NCI-H1092 treated with DMSO at 0.1 percent for 48 hours (cell line): ENCODE measurements around the gene IGLON5.
A peak's percentile ranks its signal among the peaks of the same experiment; 100 is the strongest.

Experiments
- DNase-seq: peaks from one replicate; lab custom pipeline; 2025; lab: John Stamatoyannopoulos, UW

The IGLON5 gene

DNA sequence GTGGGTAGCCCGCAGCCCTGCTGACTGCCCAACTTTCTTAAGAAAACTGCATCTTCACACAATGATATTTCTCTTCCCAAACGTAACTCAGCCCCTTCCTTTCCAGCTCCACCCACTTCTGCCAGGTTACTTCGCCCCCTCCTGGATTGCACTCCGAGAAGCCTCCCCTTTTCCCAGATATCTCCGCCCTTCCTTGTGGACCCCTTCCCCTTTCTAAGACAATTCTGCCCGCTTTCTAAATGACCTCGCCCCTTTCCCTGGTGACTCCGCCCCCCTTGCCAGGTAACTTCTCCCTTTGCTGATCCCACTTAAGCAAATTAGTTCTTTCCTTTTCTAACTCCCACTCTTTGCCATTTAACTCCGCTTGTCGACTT is 27.9 kb downstream of the IGLON5 start:
- no peak for DNase-seq

DNA sequence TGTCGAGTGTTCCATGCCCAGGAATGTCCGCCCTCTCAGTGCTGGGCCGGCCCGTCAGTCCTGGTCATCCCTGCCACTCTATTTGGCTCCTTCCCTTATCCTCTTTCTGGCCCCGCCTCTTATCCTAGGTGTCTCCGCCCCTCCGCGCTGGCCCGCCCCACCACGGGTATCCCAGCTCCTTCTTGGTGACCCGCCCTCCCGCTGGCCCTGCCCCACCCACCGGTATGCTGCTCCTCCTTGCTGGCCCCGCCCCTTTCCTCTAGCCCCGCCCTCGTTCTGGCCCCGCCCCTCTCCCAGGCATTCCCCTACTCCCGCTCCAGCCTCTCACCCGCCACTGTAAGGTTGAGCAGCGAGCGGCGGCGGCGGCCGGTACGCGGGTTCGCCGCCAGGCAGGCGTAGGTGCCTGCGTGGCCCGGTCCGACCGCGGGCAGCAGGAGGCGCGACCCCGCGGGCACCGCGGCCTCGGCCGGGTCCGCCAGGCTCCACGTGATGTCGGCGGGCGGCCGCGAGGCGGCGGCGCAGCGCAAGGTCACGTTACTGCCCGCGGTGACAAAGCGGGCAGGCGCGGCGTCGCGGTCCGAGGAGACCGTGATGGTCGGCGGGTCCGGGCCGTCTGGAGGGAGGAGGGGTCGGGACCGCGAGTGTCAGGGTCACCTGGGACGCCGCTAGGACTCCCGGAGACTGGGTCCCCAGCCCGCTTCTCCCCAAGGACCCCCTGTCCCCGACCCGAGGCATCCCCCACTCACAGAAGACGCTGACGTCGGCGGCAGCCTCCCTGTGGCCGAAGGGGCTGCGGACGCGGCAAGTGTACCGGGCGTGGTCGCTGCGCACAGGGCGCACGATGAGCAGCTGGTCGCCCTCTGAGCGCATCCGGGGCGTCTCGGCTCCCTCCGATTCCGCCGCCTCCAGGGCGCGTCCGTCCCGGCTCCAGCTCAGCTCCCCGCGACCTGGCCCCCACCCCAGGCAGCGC is 28.5 kb downstream of the IGLON5 start:
- DNase-seq, result peak; percentile 5

DNA sequence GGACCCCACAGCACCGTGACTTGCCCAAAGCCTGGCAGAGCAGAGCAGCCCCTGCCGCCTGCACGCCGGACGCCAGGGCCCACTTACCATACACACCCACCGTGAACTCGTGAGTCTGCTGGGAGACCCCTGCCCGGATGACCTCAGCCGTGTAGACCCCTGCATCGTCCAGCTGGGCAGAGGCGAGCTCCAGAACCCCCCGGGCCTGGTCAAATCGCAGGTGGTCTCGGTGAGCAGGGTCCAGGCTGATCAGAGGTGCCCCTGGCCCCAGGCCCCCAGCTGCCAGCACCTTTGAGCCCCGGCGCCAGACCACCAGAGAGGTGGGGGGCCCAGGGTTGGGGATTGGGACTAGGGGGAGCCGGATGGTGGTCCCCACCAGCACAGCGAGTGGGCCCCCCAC is 29.6 kb downstream of the IGLON5 start:
- no peak for DNase-seq

DNA sequence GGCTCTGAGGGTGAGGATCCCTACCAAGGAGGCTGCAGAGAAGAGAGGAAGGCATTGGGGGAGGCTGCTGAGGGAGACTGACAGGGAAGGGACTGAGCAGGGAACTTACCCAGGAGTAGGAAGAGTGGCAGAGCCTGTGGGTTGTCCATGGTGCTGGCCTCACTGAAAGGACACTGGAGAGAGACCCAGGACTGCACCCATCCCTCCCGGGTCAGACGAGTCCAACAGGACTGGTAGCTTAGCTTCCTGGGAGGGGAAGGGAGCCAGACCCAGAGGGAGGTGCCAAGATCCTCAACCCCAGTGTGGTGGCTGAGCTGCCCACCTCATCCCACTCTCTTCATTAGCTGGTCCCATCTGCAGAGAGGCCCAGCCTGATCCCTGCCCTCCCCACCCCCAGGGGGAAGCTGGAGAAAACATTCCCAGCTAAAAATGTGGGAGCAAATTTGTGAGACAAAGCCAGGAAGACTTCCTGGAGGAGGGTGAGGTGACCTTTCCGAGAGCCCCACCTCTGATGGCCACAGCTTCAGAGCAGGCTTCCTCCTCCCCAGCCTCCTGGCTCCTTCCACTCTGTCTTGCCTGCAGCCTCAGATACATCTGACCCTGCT is 30.6 kb downstream of the IGLON5 start, which contains the start of gene VSIG10L:
TSS of gene VSIG10L (minus strand) at position 164 of the 605 bp plus-strand sequence. CDS start at position 149, 15 bp downstream.
- DNase-seq, result no peak

DNA sequence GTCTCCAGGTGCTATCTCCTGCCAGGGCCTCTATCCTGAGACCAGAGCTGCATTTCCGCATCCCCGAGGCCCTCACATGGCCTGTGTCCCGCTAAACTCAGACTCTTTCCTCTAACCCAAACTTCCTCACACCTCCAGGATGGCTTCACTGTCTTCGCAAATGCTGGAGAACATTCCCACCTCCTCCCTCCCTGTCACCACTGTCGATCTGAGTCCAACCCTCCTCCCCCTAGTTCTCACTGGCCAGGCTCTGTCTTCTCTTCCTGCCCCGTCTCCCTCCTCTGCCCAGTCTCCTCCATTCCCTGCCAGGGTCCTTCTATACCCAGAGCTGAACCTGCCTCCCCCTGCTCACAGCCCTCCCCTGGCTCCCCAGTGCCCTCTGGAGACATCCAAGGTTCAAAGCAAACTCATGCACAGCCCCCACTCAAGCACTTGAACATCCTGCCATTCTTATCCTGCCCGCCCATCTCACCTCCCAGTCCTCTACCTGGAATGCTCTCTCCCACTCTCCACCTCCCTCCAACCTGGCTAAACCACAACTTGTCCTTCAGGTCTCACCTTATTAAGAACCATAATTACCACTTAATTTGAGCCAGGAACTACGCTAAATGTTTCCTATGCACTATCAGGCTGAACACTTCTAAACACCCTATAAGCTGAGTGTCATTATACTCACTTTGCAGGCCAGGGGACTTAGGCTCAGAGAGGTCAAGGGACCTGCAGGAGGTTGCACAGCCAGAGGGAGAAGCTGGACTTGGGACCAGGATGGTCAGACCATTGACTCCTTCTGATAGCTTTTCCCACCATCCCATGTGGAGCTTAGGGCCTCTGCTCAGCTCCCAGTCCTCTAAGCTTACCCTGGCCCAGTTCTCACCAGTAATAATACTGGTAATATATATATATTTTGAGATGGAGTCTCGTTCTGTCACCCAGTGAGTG is 31.5 kb downstream of the IGLON5 start:
- DNase-seq, result no peak

DNA sequence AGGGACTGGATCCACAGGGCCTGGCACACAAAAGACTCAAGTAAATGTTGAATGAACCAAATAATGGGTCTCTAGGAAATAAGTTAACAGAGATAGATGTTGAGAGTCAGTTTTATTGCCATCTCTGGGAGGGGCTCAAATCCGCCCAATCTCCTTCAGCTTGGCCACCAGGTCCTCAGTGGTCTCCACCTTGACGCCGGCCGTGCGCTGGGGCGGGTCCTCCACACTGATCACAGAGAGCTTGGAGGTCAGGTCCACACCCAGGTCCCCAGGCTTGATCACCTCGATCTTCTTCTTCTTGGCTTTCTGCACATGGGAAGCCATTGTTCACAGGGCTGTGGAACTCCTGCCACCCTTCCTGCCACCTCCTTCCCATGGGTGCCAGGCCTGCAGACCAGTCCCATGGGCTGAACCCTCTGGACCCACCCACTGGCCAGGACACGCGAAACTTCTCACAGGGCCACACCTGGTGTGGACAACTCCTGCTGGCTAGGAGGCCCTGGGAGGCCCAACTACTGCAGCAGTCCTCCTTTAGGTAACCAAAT is 33.7 kb downstream of the IGLON5 start:
- no peak for DNase-seq

DNA sequence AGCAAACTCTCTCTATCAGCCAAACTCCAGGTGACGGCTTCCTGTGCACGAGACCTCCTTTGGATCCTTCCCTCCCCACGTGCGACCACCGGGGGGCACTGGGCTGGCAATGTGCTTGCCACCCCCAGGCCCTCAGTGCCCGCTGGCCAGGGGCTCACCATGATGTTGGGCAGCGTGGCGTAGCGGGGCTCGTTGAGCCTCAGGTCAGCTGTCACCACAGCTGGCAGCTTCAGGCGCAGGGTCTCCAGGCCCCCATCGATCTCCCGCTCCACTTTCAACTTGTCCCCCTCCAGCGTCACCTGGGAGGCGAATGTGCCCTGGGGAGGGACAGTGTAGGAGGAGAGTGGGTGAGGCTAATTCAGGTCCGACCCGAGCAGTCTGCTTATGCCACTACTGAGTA is 35.3 kb downstream of the IGLON5 start:
- no peak for DNase-seq

DNA sequence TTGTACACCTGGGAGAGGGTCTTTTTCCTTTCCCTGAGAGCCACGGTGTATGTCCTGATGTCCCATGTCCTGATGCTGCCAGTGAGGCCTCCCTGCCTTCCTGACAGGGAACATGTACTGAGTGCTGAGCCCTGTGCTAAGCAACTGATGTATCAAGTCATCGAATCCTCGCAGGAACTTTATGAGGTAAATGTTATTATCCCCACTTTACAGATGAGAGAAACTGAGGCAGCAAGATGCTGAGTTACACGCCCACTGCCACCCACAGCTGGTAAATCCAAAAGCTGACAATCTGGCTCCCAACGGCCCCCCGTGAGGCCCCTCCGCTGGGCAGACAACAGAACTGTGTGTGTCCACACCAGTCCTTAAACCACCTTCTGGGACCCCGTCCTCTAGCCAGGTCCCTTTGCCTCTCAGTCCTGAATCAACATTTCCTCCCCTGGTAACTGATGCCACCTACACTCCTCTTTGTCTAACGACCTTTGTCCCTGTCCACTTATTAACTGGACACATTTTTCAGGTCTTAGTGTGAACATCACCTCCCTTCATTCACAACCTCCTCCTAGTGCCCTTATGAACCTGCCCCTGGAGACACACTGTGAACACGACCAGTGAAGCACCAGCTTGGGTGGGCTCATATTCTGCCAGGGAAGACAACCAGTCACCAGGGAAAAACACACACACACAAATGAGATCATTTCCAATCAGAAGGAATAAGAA is 35.9 kb downstream of the IGLON5 start:
- no peak for DNase-seq

DNA sequence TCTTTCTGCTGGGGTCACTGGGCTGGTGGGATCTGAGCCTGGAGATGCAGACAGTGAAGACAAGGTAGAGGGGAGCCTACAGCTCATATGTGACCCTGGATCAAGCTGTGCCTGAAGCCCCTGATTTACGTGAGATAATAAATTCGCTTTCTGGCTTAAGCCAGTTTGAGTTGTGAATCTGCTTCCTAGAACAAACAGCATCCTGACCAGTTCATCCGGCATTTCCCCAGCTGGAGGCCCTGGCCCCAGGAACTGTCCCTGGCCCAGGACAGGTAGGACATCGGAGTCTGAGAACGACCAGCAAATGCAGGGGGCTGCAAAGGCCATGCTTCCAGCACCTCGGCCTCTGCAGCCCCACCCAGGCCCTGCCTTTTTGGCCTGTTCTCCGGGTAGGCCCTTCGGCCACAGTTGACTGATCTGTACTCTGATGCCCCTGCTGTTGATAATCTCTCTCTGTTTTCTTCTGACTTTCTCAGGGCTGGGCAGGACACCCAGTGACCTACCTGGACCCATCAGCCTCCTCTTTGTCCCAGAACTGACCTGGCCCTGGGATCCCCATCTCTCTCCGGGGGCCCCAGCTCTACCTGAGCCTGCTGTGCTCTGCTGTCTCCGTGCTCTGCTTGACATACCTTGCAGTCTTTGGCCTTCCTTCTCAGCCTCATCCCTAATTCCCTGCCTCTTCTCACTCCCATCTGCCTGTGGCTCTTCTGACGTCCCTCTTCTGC is 40.0 kb downstream of the IGLON5 start:
- no peak for DNase-seq

DNA sequence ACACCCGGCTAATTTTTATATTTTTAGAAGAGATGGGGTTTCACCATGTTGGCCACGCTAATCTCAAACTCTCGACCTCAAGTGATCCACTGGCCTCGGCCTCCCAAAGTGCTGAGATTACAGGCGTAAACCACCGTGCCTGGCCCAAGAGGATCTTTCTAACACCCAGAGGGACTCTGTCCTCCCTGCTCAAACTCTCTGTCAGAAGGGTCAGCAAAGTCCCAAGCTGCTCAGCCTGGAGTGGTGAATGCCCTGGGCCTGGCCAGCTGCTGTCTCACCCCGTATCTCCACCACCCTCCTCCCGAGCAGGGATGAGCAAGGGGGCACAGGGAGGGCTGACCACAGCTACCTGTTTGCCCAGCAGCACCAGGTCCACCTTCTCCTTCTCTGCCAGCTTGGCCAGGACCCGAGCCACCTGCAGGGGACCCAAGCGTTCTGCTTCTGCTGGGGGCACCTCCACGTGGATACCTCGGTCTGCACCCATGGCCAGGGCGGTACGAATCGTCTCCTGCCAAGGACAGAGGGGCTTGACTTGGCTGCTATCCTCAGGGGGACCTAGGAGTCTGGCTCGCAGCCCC is 41.4 kb downstream of the IGLON5 start:
- no peak for DNase-seq

DNA sequence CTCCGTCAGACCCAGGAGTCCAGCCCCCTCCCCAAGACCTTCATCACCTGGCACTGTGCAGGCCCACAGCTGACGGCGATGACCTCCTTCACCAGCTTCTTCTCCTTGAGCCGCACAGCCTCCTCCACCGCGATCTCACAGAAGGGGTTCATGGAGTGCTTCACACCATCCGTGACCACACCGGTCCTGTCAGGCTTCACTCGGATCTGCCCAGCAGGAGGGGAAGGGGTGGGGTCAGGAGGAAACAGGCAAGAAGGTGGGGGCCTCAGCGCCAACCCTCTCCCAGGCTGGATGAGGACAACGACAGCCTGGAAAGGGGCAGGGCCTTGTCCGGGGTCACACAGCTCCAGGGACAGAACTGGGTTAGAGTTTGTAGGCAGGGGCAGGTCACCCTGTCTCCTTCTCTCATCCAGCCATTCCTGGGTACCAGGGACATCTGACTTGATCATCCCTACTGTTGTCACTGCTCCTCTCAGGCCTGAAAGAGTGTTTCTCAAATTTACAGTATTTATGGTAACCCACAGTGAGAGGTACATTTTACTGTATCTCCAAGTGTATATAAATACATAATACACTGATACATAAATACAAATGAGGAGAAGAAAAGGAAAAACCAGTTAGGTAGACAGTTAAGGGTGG is 42.8 kb downstream of the IGLON5 start:
- no peak for DNase-seq

DNA sequence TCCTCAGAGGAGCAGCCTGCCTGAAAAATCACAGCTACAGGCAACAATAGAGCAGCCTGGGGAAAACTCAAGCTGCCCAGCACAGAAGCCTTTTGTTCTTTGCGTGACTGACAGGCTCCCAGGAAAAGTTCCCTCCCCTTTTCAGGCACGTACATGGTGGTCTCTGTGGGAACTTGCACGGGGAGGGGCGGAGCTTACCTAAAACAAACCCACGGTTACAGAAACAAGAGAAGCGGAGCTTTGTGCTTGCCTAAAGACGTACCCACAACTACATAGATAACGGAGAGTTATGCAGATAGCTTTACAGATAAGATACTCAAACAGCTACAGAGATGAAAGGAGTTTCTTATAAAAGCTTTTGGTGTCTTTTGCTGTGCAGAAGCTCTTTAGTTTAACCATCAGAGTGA is 43.3 kb downstream of the IGLON5 start:
- no peak for DNase-seq

DNA sequence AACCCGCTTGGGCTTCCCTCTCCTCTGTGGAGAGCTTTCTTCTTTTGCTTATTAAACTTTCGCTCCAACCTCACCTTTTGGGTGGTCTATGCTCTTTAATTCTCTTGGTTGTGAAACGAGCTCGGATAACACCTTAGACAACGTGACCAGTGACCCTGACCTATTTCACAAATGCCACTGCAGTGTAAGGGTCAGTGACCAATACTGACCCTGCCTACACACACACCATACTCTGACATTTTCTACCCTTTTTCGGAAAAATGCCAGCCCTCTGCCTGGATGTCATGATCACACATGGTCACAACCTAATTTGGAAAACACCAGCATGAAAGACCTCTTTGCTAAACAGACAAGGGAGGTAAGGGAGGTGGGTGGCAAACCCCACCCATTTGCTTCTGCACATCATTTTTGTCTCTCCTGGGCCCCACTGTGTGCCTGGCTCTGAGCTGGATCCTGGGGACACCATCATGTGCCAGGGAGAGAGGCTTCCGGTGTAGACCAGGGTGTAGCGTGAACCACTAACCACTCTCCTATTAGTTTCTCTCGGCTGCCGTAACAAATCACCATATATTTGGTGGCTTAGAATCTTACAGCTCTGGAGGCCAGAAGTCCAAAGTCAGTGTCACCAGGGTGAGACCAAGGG is 44.8 kb downstream of the IGLON5 start:
- DNase-seq, result no peak

DNA sequence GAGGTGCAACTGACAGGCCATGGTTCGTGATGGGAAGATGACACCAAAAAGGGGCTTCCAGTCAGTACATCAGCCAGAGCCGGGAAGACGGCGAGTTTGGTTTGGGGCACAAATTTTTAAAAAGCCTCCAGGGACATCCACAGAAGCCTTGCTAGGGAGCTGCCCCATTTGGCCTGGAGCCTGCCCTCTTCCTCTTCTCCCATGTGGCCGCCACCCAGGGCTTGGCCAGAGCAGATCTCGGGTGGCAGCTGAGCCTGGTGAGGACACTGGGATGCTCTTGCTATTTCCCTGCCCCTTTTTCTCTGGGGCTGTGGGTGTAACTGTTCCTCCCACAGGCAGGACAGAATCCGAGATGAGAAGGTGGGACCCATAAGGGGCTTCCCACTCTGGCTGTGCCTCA is 46.5 kb downstream of the IGLON5 start:
- DNase-seq, result no peak

DNA sequence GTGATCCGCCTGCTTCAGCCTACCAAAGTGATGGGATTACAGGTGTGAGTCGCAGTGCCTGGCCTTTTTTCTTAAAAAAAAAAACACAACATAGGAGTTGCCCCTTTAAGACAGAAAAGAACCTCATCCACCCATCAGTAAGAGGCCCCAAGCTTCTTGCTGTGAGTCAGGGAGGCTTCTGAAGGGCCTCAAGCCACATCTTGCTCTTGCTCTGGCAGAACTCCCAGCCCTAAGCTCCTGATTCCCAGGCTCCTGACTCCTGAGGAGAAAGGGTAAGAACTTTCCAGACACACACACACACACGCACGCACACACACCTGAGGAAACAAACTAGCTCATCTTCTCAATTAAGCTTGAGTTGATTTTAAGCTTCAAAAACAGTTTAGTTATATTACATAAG is 47.9 kb downstream of the IGLON5 start:
- no peak for DNase-seq

DNA sequence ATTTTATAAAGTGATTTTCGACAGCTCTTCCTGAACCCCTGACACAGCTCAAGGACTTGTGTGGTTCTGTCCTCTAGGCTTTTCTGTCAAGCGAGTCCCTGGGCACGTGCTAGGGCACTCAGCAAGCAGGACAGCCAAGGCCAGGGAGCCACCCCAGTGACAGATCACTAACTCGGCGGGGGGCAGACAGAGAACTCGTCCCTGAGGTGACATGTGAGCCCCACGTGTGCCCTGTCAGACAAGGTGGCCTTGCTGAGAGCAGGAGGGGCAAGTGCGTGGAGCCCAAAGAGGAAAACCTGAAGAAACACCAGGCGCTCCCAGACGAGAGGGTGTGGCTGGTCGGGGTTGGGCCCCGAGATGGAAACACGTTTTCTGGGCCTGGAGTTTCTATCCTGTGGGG is 49.8 kb downstream of the IGLON5 start:
- no peak for DNase-seq

DNA sequence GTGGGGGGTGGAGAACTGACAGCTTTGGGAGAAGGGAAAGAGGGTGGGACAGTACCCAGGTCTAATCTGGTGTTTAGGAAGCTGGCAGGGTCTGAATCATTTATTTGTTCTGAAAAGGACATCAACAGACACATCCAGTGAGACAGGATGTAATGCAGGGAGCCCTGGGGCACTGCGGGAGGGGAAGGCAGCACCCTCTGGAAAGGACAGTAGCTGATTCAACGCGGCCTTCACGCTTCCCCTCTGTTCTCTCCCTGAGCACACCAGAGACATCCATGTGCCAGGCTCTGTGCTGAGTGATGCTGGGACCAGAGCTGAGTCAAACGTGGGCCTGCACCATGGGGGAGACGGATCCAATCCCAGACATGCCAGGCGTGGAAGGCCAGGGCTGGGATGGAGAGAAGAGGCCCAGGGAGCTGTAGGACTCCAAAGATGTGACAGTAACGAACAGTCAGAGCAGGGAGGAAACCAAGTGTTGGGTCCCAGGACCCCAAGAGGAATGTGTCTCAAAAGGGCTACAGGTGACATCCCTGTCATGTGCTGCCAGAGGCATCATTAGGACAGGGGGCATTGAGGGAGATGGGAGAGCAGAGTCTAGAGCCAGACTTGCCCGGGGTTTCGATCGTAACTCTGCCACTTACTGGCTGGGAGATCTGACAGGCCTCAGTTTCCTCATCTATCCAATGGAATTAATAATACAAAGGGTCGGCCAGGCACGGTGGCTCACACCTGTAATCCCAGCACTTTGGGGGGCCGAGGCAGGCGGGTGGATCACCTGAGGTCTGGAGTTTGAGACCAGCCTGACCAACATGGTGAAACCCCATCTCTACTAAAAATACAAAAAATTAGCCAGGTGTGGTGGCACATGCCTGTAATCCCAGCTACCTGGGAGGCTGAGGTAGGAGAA is 53.0 kb downstream of the IGLON5 start:
- DNase-seq, result no peak
